ENCODE results near the gene RAB31. TPM values are rescaled to one million over a fixed set of nuclear protein-coding genes. Genes with fewer than 3 reads are reported as not detected.

RAB31 gene
- total RNA-seq, 1 donor from 2014 or later = 26.0 TPM

DNA sequence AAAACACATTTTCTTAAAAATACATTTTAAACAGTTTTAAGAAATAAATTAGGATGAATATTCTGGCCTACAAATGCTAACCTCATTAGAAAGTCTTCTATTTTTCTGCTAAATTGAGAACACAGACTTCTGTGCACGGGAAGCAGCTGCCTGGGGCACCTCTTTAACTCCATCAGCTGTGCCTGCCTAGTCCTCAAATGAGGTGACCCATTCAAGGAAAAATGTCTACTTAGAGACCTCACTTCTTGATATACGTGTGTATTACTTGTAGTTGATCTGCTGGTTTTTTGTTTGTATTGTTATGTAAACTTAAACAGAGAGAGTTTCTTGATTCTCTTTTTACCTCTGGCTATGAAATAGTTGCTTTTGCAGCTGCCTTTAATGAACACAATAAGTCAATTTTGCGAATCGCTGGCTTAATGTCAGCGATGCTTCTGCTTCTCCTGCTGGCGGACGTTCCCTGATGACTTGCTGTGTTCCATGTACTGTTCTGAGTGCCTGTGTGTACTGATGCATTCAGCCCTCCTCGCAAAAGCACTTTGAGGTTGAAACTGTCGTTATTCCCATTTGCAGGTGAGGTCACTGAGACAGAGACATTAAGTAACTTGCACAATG is 88.9 kb downstream of the RAB31 start:
- Histone ChIP-seq H3K36me3 (no peaks in the 10 kb centered on the region), H3K9me3 (no peaks in the 10 kb centered on the region), H3K4me1 (peaks cover 12% of the 10 kb centered on the region), H3K27me3 (no peaks in the 10 kb centered on the region), H3K4me3 (no peak overlapping the region), H3K27ac (peak overlapping the region; percentile 58)
- TF ChIP-seq POLR2AphosphoS5 (IDR thresholded peaks at IDR 0.05; ENCODE audit: insufficient read depth in 1 of 2, low read depth in 1 of 2) = no peak
- TF ChIP-seq, protein P1, sequence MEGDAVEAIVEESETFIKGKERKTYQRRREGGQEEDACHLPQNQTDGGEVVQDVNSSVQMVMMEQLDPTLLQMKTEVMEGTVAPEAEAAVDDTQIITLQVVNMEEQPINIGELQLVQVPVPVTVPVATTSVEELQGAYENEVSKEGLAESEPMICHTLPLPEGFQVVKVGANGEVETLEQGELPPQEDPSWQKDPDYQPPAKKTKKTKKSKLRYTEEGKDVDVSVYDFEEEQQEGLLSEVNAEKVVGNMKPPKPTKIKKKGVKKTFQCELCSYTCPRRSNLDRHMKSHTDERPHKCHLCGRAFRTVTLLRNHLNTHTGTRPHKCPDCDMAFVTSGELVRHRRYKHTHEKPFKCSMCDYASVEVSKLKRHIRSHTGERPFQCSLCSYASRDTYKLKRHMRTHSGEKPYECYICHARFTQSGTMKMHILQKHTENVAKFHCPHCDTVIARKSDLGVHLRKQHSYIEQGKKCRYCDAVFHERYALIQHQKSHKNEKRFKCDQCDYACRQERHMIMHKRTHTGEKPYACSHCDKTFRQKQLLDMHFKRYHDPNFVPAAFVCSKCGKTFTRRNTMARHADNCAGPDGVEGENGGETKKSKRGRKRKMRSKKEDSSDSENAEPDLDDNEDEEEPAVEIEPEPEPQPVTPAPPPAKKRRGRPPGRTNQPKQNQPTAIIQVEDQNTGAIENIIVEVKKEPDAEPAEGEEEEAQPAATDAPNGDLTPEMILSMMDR (IDR thresholded peaks at IDR 0.05) = no peak
- TF ChIP-seq POLR2A (IDR thresholded peaks at IDR 0.05) = no peak
- DNase-seq (ENCODE audit: extremely low spot score in 2 of 2) = no peak
- intact Hi-C loops (cut with DNase I) = loop anchor here (10.0 kb wide), 1 partner anchor 48 kb away; no protein-coding TSS in a partner anchor

DNA sequence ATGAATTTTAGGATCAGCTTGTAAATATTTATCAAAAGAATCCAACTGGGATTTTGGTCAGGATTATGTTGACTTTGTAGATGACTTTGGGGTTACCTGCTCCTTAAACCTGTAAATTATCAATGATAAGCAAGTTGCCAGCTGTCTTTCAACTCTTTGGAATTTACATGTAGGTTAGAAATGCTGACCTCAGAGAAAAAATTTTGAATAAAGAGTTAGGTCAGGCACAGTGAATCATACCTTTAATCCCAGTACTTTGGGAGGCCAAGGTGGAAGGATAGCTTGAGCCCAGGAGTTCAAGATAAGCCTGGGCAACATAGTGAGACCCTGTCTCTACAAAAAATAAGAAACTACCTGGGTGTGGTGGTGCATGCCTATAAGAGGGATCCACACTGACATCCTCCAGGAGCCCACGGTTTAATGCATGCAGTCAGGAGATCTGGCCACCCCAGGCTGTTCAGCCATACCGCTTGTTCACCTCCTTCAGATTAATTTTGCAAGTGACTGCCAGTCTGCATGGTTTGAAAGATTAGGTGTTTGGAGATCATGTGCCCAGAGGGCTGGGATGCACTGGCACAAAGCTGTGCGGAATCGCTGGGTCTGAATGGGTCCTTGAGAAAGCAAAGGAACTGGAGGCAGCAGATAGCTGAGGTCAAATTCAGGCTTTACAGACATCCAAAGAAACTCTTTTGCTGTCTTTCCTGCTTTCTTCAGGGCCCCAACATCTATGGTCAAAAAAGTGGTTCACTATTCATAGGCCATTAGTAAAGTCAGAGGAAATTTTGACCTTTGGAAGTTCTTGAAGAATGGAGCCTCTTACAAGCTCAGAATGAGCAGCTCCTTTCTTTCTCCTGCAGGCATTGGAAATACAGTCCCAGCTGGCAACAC is 94.3 kb downstream of the RAB31 start:
- peaks cover 38% of the 10 kb centered on the region for H3K4me1 ChIP-seq
- H3K27ac ChIP-seq = no peak overlapping the region
- intact Hi-C loops (cut with DNase I) = no loop called here
- H3K9me3 ChIP-seq = no peaks in the 10 kb centered on the region
- no peak overlapping the region for H3K4me3 ChIP-seq
- H3K36me3 ChIP-seq = no peaks in the 10 kb centered on the region
- TF ChIP-seq POLR2AphosphoS5 (IDR thresholded peaks at IDR 0.05; ENCODE audit: insufficient read depth in 1 of 2, low read depth in 1 of 2) = no peak
- TF ChIP-seq, protein P1 (IDR thresholded peaks at IDR 0.05) = no peak
- no peak for TF ChIP-seq POLR2A (IDR thresholded peaks at IDR 0.05)
- DNase-seq (ENCODE audit: extremely low spot score in 2 of 2) = no peak
- no peaks in the 10 kb centered on the region for H3K27me3 ChIP-seq

DNA sequence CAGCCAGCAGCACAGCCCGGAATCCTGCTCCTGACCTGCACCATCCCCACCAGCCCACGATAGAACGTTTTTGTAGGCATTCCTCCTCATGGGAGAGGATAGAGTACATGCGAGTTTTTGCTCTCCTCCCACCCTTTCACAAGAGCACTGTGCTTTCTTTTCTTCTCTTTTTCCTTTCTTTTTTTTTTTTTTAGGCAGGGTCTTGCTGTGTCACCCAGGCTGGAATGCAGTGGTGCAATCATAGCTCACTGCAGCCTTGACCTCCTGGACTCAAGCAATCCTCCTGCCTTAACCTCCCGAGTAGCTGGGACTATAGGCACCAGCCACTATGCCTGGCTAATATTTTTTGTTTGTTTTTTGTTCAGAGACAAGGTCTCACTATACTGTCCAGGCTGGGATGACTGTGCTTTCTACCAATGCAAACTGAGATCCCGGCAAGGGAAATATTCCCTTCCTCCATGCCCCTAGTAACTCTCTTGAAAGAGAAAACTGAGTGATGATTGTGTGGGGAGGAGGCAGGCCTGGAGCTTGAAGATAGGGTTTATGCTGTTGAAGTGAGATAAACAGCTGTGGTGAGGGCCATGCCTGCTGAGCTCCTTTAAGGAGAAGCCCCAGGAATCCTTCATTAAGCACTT is 95.1 kb downstream of the RAB31 start:
- Histone ChIP-seq H3K27ac (peak overlapping the region; percentile 59), H3K9me3 (no peaks in the 10 kb centered on the region), H3K27me3 (no peaks in the 10 kb centered on the region), H3K4me1 (peaks cover 44% of the 10 kb centered on the region), H3K4me3 (no peak overlapping the region), H3K36me3 (no peaks in the 10 kb centered on the region)
- DNase-seq (ENCODE audit: extremely low spot score in 2 of 2) = no peak
- TF ChIP-seq POLR2AphosphoS5 (IDR thresholded peaks at IDR 0.05; ENCODE audit: insufficient read depth in 1 of 2, low read depth in 1 of 2) (no peak), POLR2A (IDR thresholded peaks at IDR 0.05) (no peak)
- TF ChIP-seq, protein P1 (IDR thresholded peaks at IDR 0.05) = no peak
- intact Hi-C loops (cut with DNase I) = no loop called here

DNA sequence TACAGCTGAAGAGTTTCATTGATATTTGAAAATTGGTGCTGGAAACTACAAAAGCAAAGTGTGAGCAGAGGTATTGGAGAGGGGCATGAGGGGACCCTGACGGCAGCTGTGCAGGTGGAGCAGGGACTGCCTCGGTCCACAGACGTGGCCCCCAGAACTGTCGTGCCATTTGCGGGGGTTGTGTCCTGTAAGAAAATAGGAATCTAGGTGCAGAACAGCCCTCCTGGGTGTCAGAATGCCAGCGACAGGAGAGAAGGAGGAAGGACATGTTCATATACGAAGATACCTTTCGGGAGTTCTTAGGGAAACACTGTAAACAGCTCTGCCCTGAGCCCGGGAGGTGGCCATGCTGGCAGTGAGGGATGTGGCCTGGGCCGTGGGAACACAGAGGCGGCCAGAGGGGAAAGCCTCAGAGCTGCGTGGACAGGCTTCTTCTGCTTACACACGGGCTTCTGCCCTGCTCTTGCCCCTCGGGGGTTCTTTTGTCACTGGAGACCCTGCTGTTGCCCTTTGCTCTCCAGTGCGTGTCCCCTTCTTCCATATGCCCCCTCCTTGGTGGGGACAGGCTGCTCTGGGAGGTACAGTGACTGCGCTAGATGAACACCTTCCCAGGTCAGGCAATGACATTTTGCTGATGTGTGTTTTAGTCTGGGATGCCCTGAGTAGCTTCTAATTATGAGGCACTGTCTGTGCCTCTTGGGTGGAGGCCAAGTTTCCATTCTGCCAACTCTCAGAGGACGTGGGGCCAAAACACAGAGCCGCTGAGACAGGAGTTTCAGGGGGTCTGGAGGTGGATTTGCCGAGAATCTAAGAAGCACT is 95.8 kb downstream of the RAB31 start:
- intact Hi-C loops (cut with DNase I) = no loop called here
- Histone ChIP-seq H3K36me3 (no peaks in the 10 kb centered on the region), H3K27me3 (no peaks in the 10 kb centered on the region), H3K9me3 (no peaks in the 10 kb centered on the region), H3K4me1 (peaks cover 51% of the 10 kb centered on the region), H3K4me3 (no peak overlapping the region), H3K27ac (peak overlapping the region; percentile 59)
- TF ChIP-seq POLR2A (IDR thresholded peaks at IDR 0.05) (no peak), POLR2AphosphoS5 (IDR thresholded peaks at IDR 0.05; ENCODE audit: insufficient read depth in 1 of 2, low read depth in 1 of 2) (no peak)
- TF ChIP-seq, protein P1 (IDR thresholded peaks at IDR 0.05) = no peak
- no peak for DNase-seq (ENCODE audit: extremely low spot score in 2 of 2)
